GM23248 (cell line): Measurements from ENCODE around the gene HOXB4. TPM values are rescaled to one million over a fixed set of nuclear protein-coding genes. Genes with fewer than 3 reads are reported as not detected.
"Not testable (repeated sequence)": the region's sequence is repeated elsewhere in the genome, so short reads cannot be mapped to it uniquely, and the experiment has no call there.

Experiments
- DNase-seq: peaks from one replicate; pipeline ENCODE4 v3.0.0-alpha.2; 2015
- H2AFZ ChIP-seq: fragments of 200-600 bp; sonication (generic); 2 replicates; pipeline ENCODE4 v1.6.1; 2016; ENCODE audit warnings: antibody characterized with exemption
- H3F3A ChIP-seq: fragments of 200-600 bp; sonication (generic); 2 replicates; pipeline ENCODE4 v1.6.1; 2016; ENCODE audit warnings: mild to moderate bottlenecking, antibody characterized with exemption, mixed run types; ENCODE audit not compliant: insufficient read depth
- H3K27ac ChIP-seq: fragments of 200-600 bp; sonication (generic); 2 replicates; pipeline ENCODE4 v1.5.1; 2016; ENCODE audit warnings: mild to moderate bottlenecking
- H3K27me3 ChIP-seq: fragments of 200-600 bp; sonication (generic); replicated peaks from 2 replicates; pipeline ENCODE4 v1.6.1; 2016; ENCODE audit warnings: mild to moderate bottlenecking; ENCODE audit not compliant: insufficient read depth
- H3K36me3 ChIP-seq: fragments of 200-600 bp; sonication (generic); 2 replicates; pipeline ENCODE4 v1.6.1; 2016; ENCODE audit warnings: low read depth, mild to moderate bottlenecking
- H3K4me1 ChIP-seq: fragments of 200-600 bp; sonication (generic); 2 replicates; pipeline ENCODE4 v1.6.1; 2016; ENCODE audit warnings: mild to moderate bottlenecking; ENCODE audit not compliant: insufficient read depth
- H3K4me2 ChIP-seq: fragments of 200-600 bp; sonication (generic); one replicate; pipeline ENCODE4 v1.6.1; 2016; ENCODE audit warnings: mild to moderate bottlenecking; ENCODE audit not compliant: unreplicated experiment
- H3K4me3 ChIP-seq: fragments of 200-600 bp; sonication (generic); 2 replicates; pipeline ENCODE4 v1.5.1; 2016; ENCODE audit warnings: mild to moderate bottlenecking
- H3K79me2 ChIP-seq: fragments of 200-600 bp; sonication (generic); 2 replicates; pipeline ENCODE4 v1.6.1; 2016; ENCODE audit warnings: mild to moderate bottlenecking; ENCODE audit not compliant: insufficient read depth
- H3K9ac ChIP-seq: fragments of 200-600 bp; sonication (generic); 2 replicates; pipeline ENCODE4 v1.6.1; 2016; ENCODE audit warnings: mild to moderate bottlenecking
- H3K9me2 ChIP-seq: fragments of 200-600 bp; sonication (generic); 2 replicates; pipeline ENCODE4 v1.6.1; 2016; ENCODE audit warnings: mixed run types, mild to moderate bottlenecking, moderate library complexity; ENCODE audit not compliant: insufficient read depth
- H3K9me3 ChIP-seq: fragments of 200-600 bp; sonication (generic); one replicate; pipeline ENCODE4 v1.6.1; 2017; ENCODE audit warnings: low read depth
- H4K20me1 ChIP-seq: fragments of 200-600 bp; sonication (generic); 2 replicates; pipeline ENCODE4 v1.6.0; 2016; ENCODE audit not compliant: insufficient read depth
- EZH2 ChIP-seq: fragments of 200-600 bp; sonication (generic); IDR thresholded peaks from 2 replicates; pipeline ENCODE4 v1.6.1; 2018; ENCODE audit warnings: antibody characterized with exemption, mild to moderate bottlenecking; ENCODE audit not compliant: insufficient read depth, poor library complexity, severe bottlenecking
- EZH2phosphoT487 ChIP-seq: fragments of 200-600 bp; sonication (generic); IDR thresholded peaks from 2 replicates; pipeline ENCODE4 v1.6.1; 2018; ENCODE audit warnings: antibody characterized with exemption, moderate library complexity, mild to moderate bottlenecking, low read depth; ENCODE audit not compliant: insufficient read depth
- WGBS, 2 experiments: methylation state at CpG; one replicate each; pipeline ENCODE4 v1.1.6; 2015 to 2017; ENCODE audit warnings: low lambda C conversion rate in 2 of 2, low coverage in 1 of 2; ENCODE audit errors: missing lambda C conversion rate in 2 of 2; 5-methylcytosine and 5-hydroxymethylcytosine counted together
- in situ Hi-C: fragments of 300-500 bp; cut with MboI; formaldehyde crosslinking; loops from 2 replicates; pipeline ENCODE4 v1.15.0; 2020
- polyA plus RNA-seq: library from polyadenylated mRNA; unstranded; fragments of >200 nt; fragmentation: Nextera tagmentation; extraction: Ambion mirVana; gene quantifications from 2 replicates; pipeline ENCODE4 v1.2.1, GENCODE V29; 2016
- total RNA-seq: library from RNA; depleted of rRNA; stranded (reverse); fragments of >200 nt; shearing (Covaris generic); gene quantifications from 2 replicates; pipeline ENCODE4 v1.2.3, GENCODE V29; 2014

The HOXB4 gene
- total and polyA plus RNA-seq, 2 experiments from 2014 or later, result 1.2 to 2.2 TPM

- TF ChIP-seq EZH2phosphoT487 (no peak), EZH2 (no peak)
- Histone ChIP-seq H3K27me3 (no peaks in the 10 kb centered on the region), H3K79me2 (peaks cover 59% of the 10 kb centered on the region), H3K4me3 (no peak overlapping the region), H3F3A (peaks cover 28% of the 10 kb centered on the region), H4K20me1 (no peaks in the 10 kb centered on the region), H3K4me1 (peaks cover 27% of the 10 kb centered on the region), H3K9me2 (no peaks in the 10 kb centered on the region), H3K27ac (no peak overlapping the region), H2AFZ (no peak overlapping the region), H3K9ac (no peak overlapping the region; the same call in 1 of the 2 replicates), H3K9me3 (no peaks in the 10 kb centered on the region), H3K36me3 (no peaks in the 10 kb centered on the region), H3K4me2 (no peak overlapping the region)
- in situ Hi-C loops, result no loop called here
- 96 to 100% methylated on average over 1 of the region's 1 CpG for WGBS, 2 experiments
- DNase-seq, result no peak
These were observed 37.9 kb downstream of the HOXB4 start for GRCh38 chr17:48540213-48540612.

GRCh38 chr17:48539177-48539576 is 39.0 kb downstream of the HOXB4 start:
- peak; percentile 89 for DNase-seq
- no peaks in the 10 kb centered on the region for H3K36me3 ChIP-seq
- H3K4me1 ChIP-seq, result peaks cover 23% of the 10 kb centered on the region
- TF ChIP-seq EZH2 (no peak), EZH2phosphoT487 (no peak)
- no peaks in the 10 kb centered on the region for H4K20me1 ChIP-seq
- peak overlapping the region; percentile 63 for H3K27ac ChIP-seq
- H3K4me2 ChIP-seq, result peak overlapping the region; percentile 23
- in situ Hi-C loops, result no loop called here
- WGBS, 2 experiments, result 22 to 23% methylated on average over 4 of the region's 4 CpGs
- H3K27me3 ChIP-seq, result no peaks in the 10 kb centered on the region
- no peak overlapping the region for H3K4me3 ChIP-seq
- peaks cover 48% of the 10 kb centered on the region for H3K79me2 ChIP-seq
- H3K9me3 ChIP-seq, result no peaks in the 10 kb centered on the region
- no peak overlapping the region for H2AFZ ChIP-seq
- H3K9ac ChIP-seq, result no peak overlapping the region
- H3F3A ChIP-seq, result peaks cover 26% of the 10 kb centered on the region
- no peaks in the 10 kb centered on the region for H3K9me2 ChIP-seq

- Histone ChIP-seq H4K20me1 (no peaks in the 10 kb centered on the region), H3K9me3 (no peaks in the 10 kb centered on the region), H2AFZ (no peak overlapping the region), H3K9ac (no peak overlapping the region), H3K4me1 (peaks cover 23% of the 10 kb centered on the region), H3K4me2 (no peak overlapping the region), H3K4me3 (no peak overlapping the region), H3K27ac (peak overlapping the region; percentile 20; the same call in 1 of the 2 replicates), H3K27me3 (no peaks in the 10 kb centered on the region), H3K79me2 (peaks cover 30% of the 10 kb centered on the region), H3F3A (peaks cover 22% of the 10 kb centered on the region), H3K9me2 (no peaks in the 10 kb centered on the region), H3K36me3 (no peaks in the 10 kb centered on the region)
- TF ChIP-seq EZH2, result no peak
- no peak for TF ChIP-seq EZH2phosphoT487
- in situ Hi-C loops, result no loop called here
- DNase-seq, result no peak
- 79 to 85% methylated on average over 3 of the region's 3 CpGs for WGBS, 2 experiments
These were observed 40.8 kb downstream of the HOXB4 start for GRCh38 chr17:48537316-48537715.

- H3K9ac ChIP-seq, H3K9me2 ChIP-seq, H2AFZ ChIP-seq, in situ Hi-C loops, DNase-seq, H3K4me3 ChIP-seq, H3K27me3 ChIP-seq, H3K4me2 ChIP-seq, H3K27ac ChIP-seq, H4K20me1 ChIP-seq, H3K9me3 ChIP-seq, H3K36me3 ChIP-seq: not testable (repeated sequence)
- H3F3A ChIP-seq, result peaks cover 20% of the 10 kb centered on the region
- H3K79me2 ChIP-seq, result peaks cover 16% of the 10 kb centered on the region
- H3K4me1 ChIP-seq, result peaks cover 20% of the 10 kb centered on the region
- WGBS, 2 experiments, result 89 to 94% methylated on average over 9 of the region's 9 CpGs
These were observed 42.2 kb downstream of the HOXB4 start for GRCh38 chr17:48535793-48536559.

- peaks cover 5% of the 10 kb centered on the region; the same call in 1 of the 2 replicates for H3K4me1 ChIP-seq
- H3K9me3 ChIP-seq, result no peaks in the 10 kb centered on the region
- no peaks in the 10 kb centered on the region for H3K27me3 ChIP-seq
- H4K20me1 ChIP-seq, result no peaks in the 10 kb centered on the region
- WGBS, 2 experiments, result 79 to 83% methylated on average over 8 of the region's 8 CpGs
- DNase-seq, result no peak
- TF ChIP-seq EZH2 (no peak), EZH2phosphoT487 (no peak)
- in situ Hi-C loops, result no loop called here
- no peak overlapping the region for H3K9ac ChIP-seq
- no peak overlapping the region for H3K4me2 ChIP-seq
- no peaks in the 10 kb centered on the region for H3K79me2 ChIP-seq
- H3K36me3 ChIP-seq, result no peaks in the 10 kb centered on the region
- no peaks in the 10 kb centered on the region for H3K9me2 ChIP-seq
- no peak overlapping the region for H3K27ac ChIP-seq
- no peak overlapping the region for H2AFZ ChIP-seq
- no peak overlapping the region for H3K4me3 ChIP-seq
- no peaks in the 10 kb centered on the region for H3F3A ChIP-seq
These were observed 45.9 kb downstream of the HOXB4 start for GRCh38 chr17:48532261-48532660.
